Activated CD4-positive, alpha-beta memory T cell treated with anti-CD3 and anti-CD28 coated beads for 36 hours (primary cell): ENCODE results near the gene THAP2. TPM values are rescaled to one million over a fixed set of nuclear protein-coding genes. Genes with fewer than 3 reads are reported as not detected.
A peak's percentile ranks its signal among the peaks of the same experiment; 100 is the strongest.

Experiments used
- CTCF ChIA-PET: fragments of 350-600 bp; sonication (Branson Sonifier 250); formaldehyde crosslinking; loops from one replicate; lab custom pipeline; 2021; ENCODE audit warnings: antibody characterized with exemption, inconsistent platforms; lab: Charles Lee
- POLR2A ChIA-PET: fragments of 350-600 bp; sonication (Branson Sonifier 250); formaldehyde crosslinking; loops from one replicate; lab custom pipeline; 2021; ENCODE audit warnings: antibody characterized with exemption; lab: Charles Lee
- DNase-seq: peaks from one replicate; pipeline ENCODE4 v3.0.0-alpha.2; 2020
- H3K27ac Mint-ChIP-seq: one replicate; pipeline ENCODE4 v1.8.0; 2021; ENCODE audit warnings: mixed read lengths
- H3K27me3 Mint-ChIP-seq: one replicate; pipeline ENCODE4 v1.8.0; 2021; ENCODE audit warnings: mixed read lengths
- H3K36me3 Mint-ChIP-seq: one replicate; pipeline ENCODE4 v1.8.0; 2021; ENCODE audit warnings: mixed read lengths
- H3K4me1 Mint-ChIP-seq: one replicate; pipeline ENCODE4 v1.8.0; 2021; ENCODE audit warnings: low read depth, mixed read lengths
- H3K4me3 Mint-ChIP-seq: one replicate; pipeline ENCODE4 v1.8.0; 2021; ENCODE audit warnings: mild to moderate bottlenecking, mixed read lengths
- H3K9me3 Mint-ChIP-seq: one replicate; pipeline ENCODE4 v1.8.0; 2021; ENCODE audit warnings: mixed read lengths
- intact Hi-C: fragments of 100-400 bp; cut with micrococcal nuclease; formaldehyde crosslinking; loops from one replicate; pipeline ENCODE4 v1.15.1; 2023
- total RNA-seq, 2 experiments: library from RNA; stranded (reverse); gene quantifications; one replicate each; pipeline ENCODE4 v1.2.3, GENCODE V29; 2021

Gene THAP2
- total RNA-seq, 2 experiments from 2014 or later = 9.4 to 9.5 TPM

- Mint-ChIP-seq H3K27me3 (no peaks in the 10 kb centered on the region), H3K4me3 (no peak overlapping the region), H3K4me1 (peaks cover 51% of the 10 kb centered on the region), H3K9me3 (no peaks in the 10 kb centered on the region), H3K27ac (peak overlapping the region; percentile 65), H3K36me3 (peaks cover 57% of the 10 kb centered on the region)
- POLR2A ChIA-PET = interaction anchor here (2.6 kb wide), 1 partner anchor 22 kb away, joined by 19 read pairs; the partner anchor contains the start of genes THAP2 and ZFC3H1
- CTCF ChIA-PET = interaction anchor here (5.9 kb wide), 1 partner anchor 21 kb away, joined by 50 read pairs; the partner anchor contains the start of genes THAP2 and ZFC3H1
- intact Hi-C loops = loop anchor here (5.0 kb wide), 2 partner anchors 201 to 296 kb away; partner anchors contain the start of gene TPH2
- no peak for DNase-seq
Observed at GRCh38 chr12:71641390-71641789, 22.7 kb upstream of the THAP2 start.

- DNase-seq = no peak
- CTCF ChIA-PET = interaction anchor here (0.9 to 1.1 kb wide), 2 partner anchors 22 to 44 kb away, joined by 3 read pairs; partner anchors contain the start of gene THAP2
- peak overlapping the region; percentile 65 for H3K27ac Mint-ChIP-seq
- peaks cover 55% of the 10 kb centered on the region for H3K4me1 Mint-ChIP-seq
- H3K27me3 Mint-ChIP-seq = no peaks in the 10 kb centered on the region
- H3K4me3 Mint-ChIP-seq = no peak overlapping the region
- intact Hi-C loops = loop anchor here (1.0 to 5.0 kb wide), 4 partner anchors 20 to 295 kb away; partner anchors contain the start of genes TMEM19 and TPH2
- POLR2A ChIA-PET = interaction anchor here (0.6 to 2.6 kb wide), 3 partner anchors 21 to 185 kb away, joined by 3 to 19 read pairs (median 3); partner anchors contain the start of genes THAP2 and ZFC3H1
- peaks cover 58% of the 10 kb centered on the region for H3K36me3 Mint-ChIP-seq
- no peaks in the 10 kb centered on the region for H3K9me3 Mint-ChIP-seq
Observed at GRCh38 chr12:71642264-71642663, 21.8 kb upstream of the THAP2 start.

- Mint-ChIP-seq H3K27me3 (no peaks in the 10 kb centered on the region), H3K9me3 (no peaks in the 10 kb centered on the region), H3K4me1 (peaks cover 57% of the 10 kb centered on the region), H3K4me3 (no peak overlapping the region), H3K36me3 (peaks cover 45% of the 10 kb centered on the region), H3K27ac (no peak overlapping the region)
- POLR2A ChIA-PET = interaction anchor here (1.2 kb wide), 1 partner anchor 18 kb away, joined by 3 read pairs; the partner anchor contains the start of gene ZFC3H1
- CTCF ChIA-PET = interaction anchor here (0.9 to 5.3 kb wide), 5 partner anchors 9 to 135 kb away, joined by 4 to 22 read pairs (median 6); no protein-coding TSS in a partner anchor
- no peak for DNase-seq
- intact Hi-C loops = no loop called here
Observed at GRCh38 chr12:71645268-71645667, 18.8 kb upstream of the THAP2 start.

- ChIA-PET POLR2A (interaction anchor here (0.8 to 2.2 kb wide), 2 partner anchors 11 to 17 kb away, joined by 5 to 9 read pairs; partner anchors contain the start of genes THAP2 and ZFC3H1), CTCF (interaction anchor here (0.8 to 5.3 kb wide), 5 partner anchors 10 to 134 kb away, joined by 3 to 22 read pairs (median 6); no protein-coding TSS in a partner anchor)
- Mint-ChIP-seq H3K4me1 (peaks cover 51% of the 10 kb centered on the region), H3K27me3 (no peaks in the 10 kb centered on the region), H3K4me3 (no peak overlapping the region), H3K27ac (no peak overlapping the region), H3K36me3 (peaks cover 38% of the 10 kb centered on the region), H3K9me3 (no peaks in the 10 kb centered on the region)
- intact Hi-C loops = no loop called here
- DNase-seq = no peak
Observed at GRCh38 chr12:71646512-71646911, 17.6 kb upstream of the THAP2 start.

GRCh38 chr12:71648537-71648936, 15.6 kb upstream of the THAP2 start:
- Mint-ChIP-seq H3K9me3 (no peaks in the 10 kb centered on the region), H3K36me3 (peaks cover 24% of the 10 kb centered on the region), H3K4me3 (no peak overlapping the region), H3K4me1 (peaks cover 36% of the 10 kb centered on the region), H3K27ac (no peak overlapping the region), H3K27me3 (no peaks in the 10 kb centered on the region)
- ChIA-PET CTCF (interaction anchor here (5.3 kb wide), 1 partner anchor 12 kb away, joined by 22 read pairs; no protein-coding TSS in a partner anchor), POLR2A (no interaction called here)
- no peak for DNase-seq
- intact Hi-C loops = no loop called here

- POLR2A ChIA-PET = no interaction called here
- Mint-ChIP-seq H3K27me3 (no peaks in the 10 kb centered on the region), H3K9me3 (no peaks in the 10 kb centered on the region), H3K36me3 (peaks cover 17% of the 10 kb centered on the region), H3K27ac (no peak overlapping the region), H3K4me3 (no peak overlapping the region), H3K4me1 (peaks cover 33% of the 10 kb centered on the region)
- intact Hi-C loops = no loop called here
- CTCF ChIA-PET = interaction anchor here (5.3 kb wide), 1 partner anchor 13 kb away, joined by 22 read pairs; no protein-coding TSS in a partner anchor
- DNase-seq = no peak
Observed at GRCh38 chr12:71649401-71649800, 14.7 kb upstream of the THAP2 start.

GRCh38 chr12:71652656-71653055, 11.4 kb upstream of the THAP2 start:
- ChIA-PET POLR2A (interaction anchor here (1.3 kb wide), 1 partner anchor 10 kb away, joined by 3 read pairs; no protein-coding TSS in a partner anchor), CTCF (interaction anchor here (1.4 kb wide), 1 partner anchor 16 kb away, joined by 4 read pairs; no protein-coding TSS in a partner anchor)
- Mint-ChIP-seq H3K27ac (no peak overlapping the region), H3K36me3 (peaks cover 17% of the 10 kb centered on the region), H3K9me3 (no peaks in the 10 kb centered on the region), H3K4me3 (no peak overlapping the region), H3K27me3 (no peaks in the 10 kb centered on the region), H3K4me1 (peaks cover 42% of the 10 kb centered on the region)
- DNase-seq = no peak
- intact Hi-C loops = loop anchor here (1.0 kb wide), 1 partner anchor 10 kb away; no protein-coding TSS in a partner anchor

- Mint-ChIP-seq H3K4me1 (peaks cover 41% of the 10 kb centered on the region), H3K27ac (no peak overlapping the region), H3K9me3 (no peaks in the 10 kb centered on the region), H3K36me3 (peaks cover 19% of the 10 kb centered on the region), H3K27me3 (no peaks in the 10 kb centered on the region), H3K4me3 (no peak overlapping the region)
- POLR2A ChIA-PET = interaction anchor here (1.3 kb wide), 1 partner anchor 9 kb away, joined by 3 read pairs; no protein-coding TSS in a partner anchor
- CTCF ChIA-PET = interaction anchor here (1.4 kb wide), 1 partner anchor 17 kb away, joined by 4 read pairs; no protein-coding TSS in a partner anchor
- intact Hi-C loops = loop anchor here (1.0 kb wide), 1 partner anchor 9 kb away; no protein-coding TSS in a partner anchor
- no peak for DNase-seq
Observed at GRCh38 chr12:71653137-71653536, 11.0 kb upstream of the THAP2 start.

GRCh38 chr12:71654200-71654599, 9.9 kb upstream of the THAP2 start:
- no peak for DNase-seq
- H3K9me3 Mint-ChIP-seq = no peaks in the 10 kb centered on the region
- H3K27ac Mint-ChIP-seq = no peak overlapping the region
- no peaks in the 10 kb centered on the region for H3K27me3 Mint-ChIP-seq
- ChIA-PET POLR2A (interaction anchor here (1.0 kb wide), 1 partner anchor 9 kb away, joined by 3 read pairs; no protein-coding TSS in a partner anchor), CTCF (no interaction called here)
- intact Hi-C loops = no loop called here
- H3K36me3 Mint-ChIP-seq = peaks cover 27% of the 10 kb centered on the region
- no peak overlapping the region for H3K4me3 Mint-ChIP-seq
- peaks cover 44% of the 10 kb centered on the region for H3K4me1 Mint-ChIP-seq

- Mint-ChIP-seq H3K4me1 (peaks cover 49% of the 10 kb centered on the region), H3K27ac (peak overlapping the region; percentile 59), H3K9me3 (no peaks in the 10 kb centered on the region), H3K36me3 (peaks cover 33% of the 10 kb centered on the region), H3K27me3 (no peaks in the 10 kb centered on the region), H3K4me3 (peak overlapping the region; percentile 53)
- DNase-seq = no peak
- intact Hi-C loops = loop anchor here (5.0 kb wide), 1 partner anchor 33 kb away; no protein-coding TSS in a partner anchor
- ChIA-PET POLR2A (no interaction called here), CTCF (interaction anchor here (0.7 to 1.4 kb wide), 2 partner anchors 13 to 92 kb away, joined by 3 to 4 read pairs; no protein-coding TSS in a partner anchor)
Observed at GRCh38 chr12:71655495-71655894, 8.6 kb upstream of the THAP2 start.

- intact Hi-C loops = loop anchor here (5.0 kb wide), 1 partner anchor 34 kb away; no protein-coding TSS in a partner anchor
- H3K4me3 Mint-ChIP-seq = peak overlapping the region; percentile 53
- H3K27me3 Mint-ChIP-seq = no peaks in the 10 kb centered on the region
- ChIA-PET POLR2A (no interaction called here), CTCF (interaction anchor here (0.7 to 1.4 kb wide), 2 partner anchors 13 to 91 kb away, joined by 3 to 4 read pairs; no protein-coding TSS in a partner anchor)
- DNase-seq = no peak
- peaks cover 49% of the 10 kb centered on the region for H3K4me1 Mint-ChIP-seq
- peaks cover 33% of the 10 kb centered on the region for H3K36me3 Mint-ChIP-seq
- H3K9me3 Mint-ChIP-seq = no peaks in the 10 kb centered on the region
- H3K27ac Mint-ChIP-seq = peak overlapping the region; percentile 59
Observed at GRCh38 chr12:71655907-71656306, 8.2 kb upstream of the THAP2 start.

GRCh38 chr12:71656740-71657139, 7.4 kb upstream of the THAP2 start:
- ChIA-PET CTCF (interaction anchor here (1.4 to 1.8 kb wide), 2 partner anchors 20 to 91 kb away, joined by 4 to 6 read pairs; no protein-coding TSS in a partner anchor), POLR2A (no interaction called here)
- no peaks in the 10 kb centered on the region for H3K27me3 Mint-ChIP-seq
- no peak overlapping the region for H3K4me3 Mint-ChIP-seq
- H3K36me3 Mint-ChIP-seq = peaks cover 36% of the 10 kb centered on the region
- H3K9me3 Mint-ChIP-seq = no peaks in the 10 kb centered on the region
- peaks cover 52% of the 10 kb centered on the region for H3K4me1 Mint-ChIP-seq
- no peak overlapping the region for H3K27ac Mint-ChIP-seq
- intact Hi-C loops = loop anchor here (5.0 kb wide), 1 partner anchor 34 kb away; no protein-coding TSS in a partner anchor
- DNase-seq = no peak
